DOHH2 (cell line): ENCODE results near the gene TGFBR2.

Experiments
- H3F3A ChIP-seq: fragments of 200-600 bp; sonication (generic), shearing (Covaris generic); 2 replicates; pipeline ENCODE4 v1.6.0; 2016; ENCODE audit warnings: antibody characterized with exemption, mild to moderate bottlenecking; ENCODE audit not compliant: control insufficient read depth, insufficient read depth
- H3K27ac ChIP-seq: fragments of 200-600 bp; sonication (generic); 2 replicates; pipeline ENCODE4 v1.5.1; 2014; ENCODE audit warnings: low read depth, mild to moderate bottlenecking, low read length, moderate library complexity
- H3K27me3 ChIP-seq: fragments of 200-600 bp; sonication (generic); 2 replicates; pipeline ENCODE4 v1.6.1; 2014; ENCODE audit warnings: mild to moderate bottlenecking, low read length, mixed read lengths; ENCODE audit not compliant: control insufficient read depth
- H3K36me3 ChIP-seq: fragments of 200-600 bp; sonication (generic); 2 replicates; pipeline ENCODE4 v1.6.1; 2014; ENCODE audit warnings: mild to moderate bottlenecking, low read length, moderate library complexity, mixed read lengths; ENCODE audit not compliant: control insufficient read depth
- H3K4me1 ChIP-seq: fragments of 200-600 bp; sonication (generic); 2 replicates; pipeline ENCODE4 v1.6.1; 2014; ENCODE audit warnings: mild to moderate bottlenecking, low read length, mixed read lengths; ENCODE audit not compliant: control insufficient read depth
- H3K4me2 ChIP-seq: fragments of 200-600 bp; sonication (generic); 2 replicates; pipeline ENCODE4 v1.6.0; 2014; ENCODE audit warnings: mild to moderate bottlenecking, low read length, moderate library complexity
- H3K4me3 ChIP-seq: fragments of 200-600 bp; sonication (generic); 2 replicates; pipeline ENCODE4 v1.5.1; 2014; ENCODE audit warnings: mild to moderate bottlenecking, low read length, mixed read lengths
- H3K79me2 ChIP-seq: fragments of 200-600 bp; sonication (generic); 2 replicates; pipeline ENCODE4 v1.6.1; 2014; ENCODE audit warnings: mild to moderate bottlenecking, low read length, mixed read lengths; ENCODE audit not compliant: control insufficient read depth
- H3K9me2 ChIP-seq: fragments of 200-600 bp; sonication (generic); replicated peaks from 2 replicates; pipeline ENCODE4 v1.6.1; 2014; ENCODE audit warnings: mild to moderate bottlenecking, low read length, mixed read lengths; ENCODE audit not compliant: control insufficient read depth
- H3K9me3 ChIP-seq: fragments of 200-600 bp; sonication (generic); 2 replicates; pipeline ENCODE4 v1.6.1; 2014; ENCODE audit warnings: antibody characterized with exemption, low read length, mixed read lengths; ENCODE audit not compliant: control insufficient read depth, insufficient read depth
- H4K20me1 ChIP-seq: fragments of 200-600 bp; sonication (generic); 2 replicates; pipeline ENCODE4 v1.6.0; 2014; ENCODE audit warnings: low read depth, mild to moderate bottlenecking, antibody characterized with exemption, low read length, moderate library complexity; ENCODE audit not compliant: control insufficient read depth, insufficient read depth
- EZH2phosphoT487 ChIP-seq: fragments of 200-600 bp; sonication (generic); IDR thresholded peaks from 2 replicates; pipeline ENCODE4 v1.6.1; 2017; ENCODE audit warnings: borderline replicate concordance, mild to moderate bottlenecking, antibody characterized with exemption, low read length, moderate library complexity, mixed read lengths
- TF ChIP-seq, protein P1 (sequence below): fragments of 200-600 bp; sonication (generic); IDR thresholded peaks from one replicate; pipeline ENCODE4 v1.5.1; 2014; ENCODE audit warnings: antibody characterized with exemption, mild to moderate bottlenecking, low read depth, low read length; ENCODE audit not compliant: poor library complexity, severe bottlenecking

TGFBR2 gene

GRCh38 chr3:30683769-30684168 is 77.4 kb downstream of the TGFBR2 start:
- Histone ChIP-seq H3K36me3 (peaks cover 17% of the 10 kb centered on the region), H3K9me2 (no peaks in the 10 kb centered on the region), H4K20me1 (no peaks in the 10 kb centered on the region), H3K27me3 (no peaks in the 10 kb centered on the region), H3F3A (no peaks in the 10 kb centered on the region), H3K79me2 (no peaks in the 10 kb centered on the region), H3K4me2 (no peak overlapping the region), H3K4me3 (no peak overlapping the region), H3K4me1 (no peaks in the 10 kb centered on the region), H3K9me3 (no peaks in the 10 kb centered on the region), H3K27ac (no peak overlapping the region)
- no peak for TF ChIP-seq EZH2phosphoT487
- TF ChIP-seq, protein P1, sequence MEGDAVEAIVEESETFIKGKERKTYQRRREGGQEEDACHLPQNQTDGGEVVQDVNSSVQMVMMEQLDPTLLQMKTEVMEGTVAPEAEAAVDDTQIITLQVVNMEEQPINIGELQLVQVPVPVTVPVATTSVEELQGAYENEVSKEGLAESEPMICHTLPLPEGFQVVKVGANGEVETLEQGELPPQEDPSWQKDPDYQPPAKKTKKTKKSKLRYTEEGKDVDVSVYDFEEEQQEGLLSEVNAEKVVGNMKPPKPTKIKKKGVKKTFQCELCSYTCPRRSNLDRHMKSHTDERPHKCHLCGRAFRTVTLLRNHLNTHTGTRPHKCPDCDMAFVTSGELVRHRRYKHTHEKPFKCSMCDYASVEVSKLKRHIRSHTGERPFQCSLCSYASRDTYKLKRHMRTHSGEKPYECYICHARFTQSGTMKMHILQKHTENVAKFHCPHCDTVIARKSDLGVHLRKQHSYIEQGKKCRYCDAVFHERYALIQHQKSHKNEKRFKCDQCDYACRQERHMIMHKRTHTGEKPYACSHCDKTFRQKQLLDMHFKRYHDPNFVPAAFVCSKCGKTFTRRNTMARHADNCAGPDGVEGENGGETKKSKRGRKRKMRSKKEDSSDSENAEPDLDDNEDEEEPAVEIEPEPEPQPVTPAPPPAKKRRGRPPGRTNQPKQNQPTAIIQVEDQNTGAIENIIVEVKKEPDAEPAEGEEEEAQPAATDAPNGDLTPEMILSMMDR = no peak

GRCh38 chr3:30684356-30684755 is 78.0 kb downstream of the TGFBR2 start:
- Histone ChIP-seq H3K36me3 (peaks cover 18% of the 10 kb centered on the region), H3K27me3 (no peaks in the 10 kb centered on the region), H3F3A (no peaks in the 10 kb centered on the region), H3K79me2 (no peaks in the 10 kb centered on the region), H3K9me2 (no peaks in the 10 kb centered on the region), H3K4me2 (no peak overlapping the region), H3K4me3 (no peak overlapping the region), H3K9me3 (no peaks in the 10 kb centered on the region), H4K20me1 (no peaks in the 10 kb centered on the region), H3K4me1 (0 out of 2 replicates have a peak, but pooled peaks cover 2% of the 10 kb centered on the region), H3K27ac (no peak overlapping the region)
- no peak for TF ChIP-seq EZH2phosphoT487
- TF ChIP-seq, protein P1 = no peak

DNA sequence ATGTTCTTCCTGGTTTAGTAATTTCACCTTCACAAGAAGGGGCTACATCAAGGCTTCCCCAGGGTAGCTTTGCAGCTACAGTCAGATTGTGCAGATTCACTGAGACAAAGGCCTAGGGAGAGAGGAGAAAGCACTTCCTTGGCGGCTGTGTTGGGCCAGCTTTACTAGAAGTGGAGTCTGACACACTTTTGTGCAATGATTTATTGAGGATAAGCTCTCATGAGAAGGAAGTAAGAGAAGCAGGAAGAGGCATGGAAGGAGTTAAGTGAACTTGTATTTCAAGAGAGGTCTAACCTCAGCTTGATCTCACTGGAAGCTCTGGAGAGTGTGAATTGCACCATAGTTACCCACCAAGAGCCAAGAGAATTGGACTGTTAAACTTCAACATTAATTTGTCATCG is 78.9 kb downstream of the TGFBR2 start:
- no peaks in the 10 kb centered on the region for H3F3A ChIP-seq
- no peaks in the 10 kb centered on the region for H3K79me2 ChIP-seq
- no peak overlapping the region for H3K4me2 ChIP-seq
- no peak for TF ChIP-seq EZH2phosphoT487
- TF ChIP-seq, protein P1 = no peak
- H3K4me3 ChIP-seq = no peak overlapping the region
- no peaks in the 10 kb centered on the region for H3K27me3 ChIP-seq
- 0 out of 2 replicates have a peak, but pooled peaks cover 2% of the 10 kb centered on the region for H3K4me1 ChIP-seq
- no peaks in the 10 kb centered on the region for H3K9me3 ChIP-seq
- no peaks in the 10 kb centered on the region for H4K20me1 ChIP-seq
- H3K36me3 ChIP-seq = peaks cover 25% of the 10 kb centered on the region
- H3K9me2 ChIP-seq = no peaks in the 10 kb centered on the region
- no peak overlapping the region for H3K27ac ChIP-seq
